ENCODE data around the gene KLHL3. TPM values are rescaled to one million over a fixed set of nuclear protein-coding genes. Genes with fewer than 3 reads are reported as not detected.

Gene KLHL3
- total RNA-seq, 6 donors from 2014 or later = 2.7 to 17.8 (median 5.2) TPM

DNA sequence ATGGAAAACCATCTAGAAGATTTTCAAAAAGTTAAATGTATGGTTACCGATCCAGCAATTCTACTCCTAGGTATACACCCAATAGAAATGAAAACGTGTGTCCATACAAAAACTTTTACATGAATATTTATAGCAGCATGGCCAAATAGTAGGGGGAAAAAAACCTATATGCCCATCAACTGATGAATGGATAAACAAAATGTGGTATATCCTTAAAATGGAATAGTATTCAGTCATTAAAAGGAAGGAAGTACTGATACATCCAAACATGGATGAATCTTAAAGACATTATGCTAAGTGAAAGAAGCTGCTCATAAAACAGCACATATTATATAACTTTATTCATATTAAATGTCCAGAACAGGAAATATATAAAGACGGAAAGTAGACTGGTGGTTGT, 143.6 kb downstream of the KLHL3 start:
- no peaks in the 10 kb centered on the region for H3K4me1 ChIP-seq
- ATAC-seq (ENCODE audit: low FRiP score in 2 of 2) (no peak), DNase-seq (no peak)
- H3K27ac ChIP-seq = no peak overlapping the region
- TF ChIP-seq EP300 (IDR thresholded peaks at IDR 0.05) (no peak), POLR2AphosphoS5 (IDR thresholded peaks at IDR 0.05) (no peak), POLR2A (IDR thresholded peaks at IDR 0.05) (no peak), CTCF (IDR thresholded peaks at IDR 0.05) (no peak)
- H3K4me3 ChIP-seq = no peak overlapping the region
- no peaks in the 10 kb centered on the region for H3K27me3 ChIP-seq
- peaks cover 0 to 5% (median 0%) of the 10 kb centered on the region in 4 donors for H3K9me3 ChIP-seq
- whole genome bisulfite sequencing, 2 donors = 88 to 92% methylated on average over 3 of the region's 3 CpGs
- no peaks in the 10 kb centered on the region for H3K36me3 ChIP-seq

DNA sequence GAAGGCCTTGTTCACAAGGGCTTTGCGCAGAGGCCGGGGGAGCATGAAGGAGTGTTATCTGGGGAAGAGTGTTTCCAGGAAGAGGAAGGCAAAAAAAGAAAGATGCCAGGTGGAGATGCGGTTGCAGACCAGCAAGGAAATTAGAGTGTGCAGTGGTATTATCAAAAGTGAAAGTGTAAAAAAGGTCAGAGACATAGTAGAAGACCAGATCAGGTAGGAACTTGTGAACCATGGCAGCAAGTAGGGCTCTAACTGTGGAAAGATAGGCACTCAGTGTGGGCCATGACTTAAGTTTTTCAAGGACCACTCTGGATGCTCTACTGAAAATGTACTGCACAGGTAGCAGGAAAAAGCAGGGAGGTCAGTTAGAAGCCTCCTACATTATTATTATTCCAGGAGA, 146.7 kb downstream of the KLHL3 start:
- no peak overlapping the region for H3K4me3 ChIP-seq
- H3K27ac ChIP-seq = no peak overlapping the region
- H3K4me1 ChIP-seq = no peaks in the 10 kb centered on the region
- ATAC-seq (ENCODE audit: low FRiP score in 2 of 2) (no peak), DNase-seq (no peak)
- TF ChIP-seq CTCF (IDR thresholded peaks at IDR 0.05) (no peak), POLR2AphosphoS5 (IDR thresholded peaks at IDR 0.05) (no peak), POLR2A (IDR thresholded peaks at IDR 0.05) (no peak), EP300 (IDR thresholded peaks at IDR 0.05) (no peak)
- WGBS, 2 donors = 68 to 84% methylated on average over 3 of the region's 3 CpGs
- H3K9me3 ChIP-seq = peaks cover 0 to 12% (median 0%) of the 10 kb centered on the region in 4 donors
- no peaks in the 10 kb centered on the region for H3K36me3 ChIP-seq
- no peaks in the 10 kb centered on the region for H3K27me3 ChIP-seq

- H3K4me3 ChIP-seq = no peak overlapping the region
- WGBS, 2 donors = 81 to 85% methylated on average over 4 of the region's 4 CpGs
- H3K27ac ChIP-seq = no peak overlapping the region
- peaks cover 0 to 12% (median 0%) of the 10 kb centered on the region in 4 donors for H3K9me3 ChIP-seq
- ATAC-seq (ENCODE audit: low FRiP score in 2 of 2) (no peak), DNase-seq (no peak)
- no peaks in the 10 kb centered on the region for H3K4me1 ChIP-seq
- TF ChIP-seq EP300 (IDR thresholded peaks at IDR 0.05) = no peak
- TF ChIP-seq CTCF (IDR thresholded peaks at IDR 0.05) = no peak
- TF ChIP-seq POLR2AphosphoS5 (IDR thresholded peaks at IDR 0.05) = no peak
- TF ChIP-seq POLR2A (IDR thresholded peaks at IDR 0.05) = no peak
- no peaks in the 10 kb centered on the region for H3K36me3 ChIP-seq
- H3K27me3 ChIP-seq = no peaks in the 10 kb centered on the region
These were observed 148.0 kb downstream of the KLHL3 start for GRCh38 chr5:137587919-137588318.

GRCh38 chr5:137584262-137584661, 151.6 kb downstream of the KLHL3 start:
- H3K9me3 ChIP-seq = peaks cover 0 to 8% (median 0%) of the 10 kb centered on the region in 4 donors
- no peak overlapping the region for H3K4me3 ChIP-seq
- WGBS, 2 donors = 84 to 92% methylated on average over 1 of the region's 1 CpG
- H3K27ac ChIP-seq = no peak overlapping the region
- H3K36me3 ChIP-seq = no peaks in the 10 kb centered on the region
- ATAC-seq (ENCODE audit: low FRiP score in 2 of 2) (no peak), DNase-seq (no peak)
- no peaks in the 10 kb centered on the region for H3K27me3 ChIP-seq
- TF ChIP-seq POLR2AphosphoS5 (IDR thresholded peaks at IDR 0.05) (no peak), CTCF (IDR thresholded peaks at IDR 0.05) (no peak), EP300 (IDR thresholded peaks at IDR 0.05) (no peak), POLR2A (IDR thresholded peaks at IDR 0.05) (no peak)
- no peaks in the 10 kb centered on the region for H3K4me1 ChIP-seq

DNA sequence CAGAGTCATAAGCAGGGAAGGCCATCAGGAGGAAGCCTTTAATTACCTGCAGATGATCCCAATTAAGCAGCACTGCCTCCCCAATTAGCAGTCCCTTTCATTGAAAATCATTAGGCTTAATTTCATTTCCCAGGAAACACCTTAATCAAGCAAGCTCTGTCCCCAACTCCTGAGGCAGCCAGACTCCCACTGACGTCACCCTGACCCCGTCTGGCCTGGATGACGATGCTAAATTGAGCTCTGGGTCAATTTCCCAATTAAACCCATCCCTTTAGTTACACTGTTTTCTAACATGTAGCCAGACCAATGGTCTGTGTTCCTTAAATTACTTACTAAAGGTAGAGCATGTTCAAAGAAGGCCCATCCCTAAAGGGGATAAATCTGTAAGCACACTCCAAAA, 152.8 kb downstream of the KLHL3 start:
- WGBS, 2 donors = 76 to 85% methylated on average over 3 of the region's 3 CpGs
- H3K27me3 ChIP-seq = no peaks in the 10 kb centered on the region
- no peaks in the 10 kb centered on the region for H3K36me3 ChIP-seq
- no peak overlapping the region for H3K27ac ChIP-seq
- no peaks in the 10 kb centered on the region for H3K4me1 ChIP-seq
- no peak for DNase-seq
- H3K9me3 ChIP-seq = peaks cover 0 to 8% (median 0%) of the 10 kb centered on the region in 4 donors
- no peak overlapping the region for H3K4me3 ChIP-seq
- ATAC-seq (ENCODE audit: low FRiP score in 2 of 2) = no peak
- TF ChIP-seq POLR2AphosphoS5 (IDR thresholded peaks at IDR 0.05) = no peak
- no peak for TF ChIP-seq EP300 (IDR thresholded peaks at IDR 0.05)
- TF ChIP-seq CTCF (IDR thresholded peaks at IDR 0.05) = no peak
- TF ChIP-seq POLR2A (IDR thresholded peaks at IDR 0.05) = no peak

Measured in upper lobe of left lung (tissue), 6 donors.